Keratinocyte (primary cell): Measurements from ENCODE around the gene DESI1. TPM values are rescaled to one million over a fixed set of nuclear protein-coding genes. Genes with fewer than 3 reads are reported as not detected.
"Not testable (repeated sequence)": the region's sequence is repeated elsewhere in the genome, so short reads cannot be mapped to it uniquely, and the experiment has no call there.

Experiments used
- DNase-seq: peaks from one replicate; pipeline ENCODE4 v3.0.0-alpha.2; 2011; ENCODE audit warnings: low read depth, missing footprints, low spot score
- FAIRE-seq: peaks from 2 replicates; lab custom pipeline; 2011; peaks lifted over from hg19 to GRCh38; lab: Jason Lieb, UNC
- H2AFZ ChIP-seq: 2 replicates; pipeline ENCODE4 v1.6.0; 2012; ENCODE audit warnings: low read length, control low read depth, inconsistent platforms; ENCODE audit not compliant: control insufficient read depth
- H3K27ac ChIP-seq: 2 replicates; pipeline ENCODE4 v1.5.1; 2011; ENCODE audit warnings: low read length; ENCODE audit not compliant: control insufficient read depth, insufficient read depth
- H3K27me3 ChIP-seq: 3 replicates; pipeline ENCODE4 v1.6.0; 2011; ENCODE audit warnings: low read length; ENCODE audit not compliant: control insufficient read depth, insufficient read depth; ENCODE audit errors: extremely low read depth
- H3K36me3 ChIP-seq, 2 experiments: 2 replicates in 1 of 2; 3 replicates in 1 of 2; pipeline ENCODE4 v1.5.1; 2011; ENCODE audit warnings: low read length in 2 of 2, mild to moderate bottlenecking in 1 of 2; ENCODE audit not compliant: control insufficient read depth in 2 of 2, insufficient read depth in 2 of 2; ENCODE audit errors: extremely low read depth in 1 of 2
- H3K4me1 ChIP-seq: 3 replicates; pipeline ENCODE4 v1.5.1; 2011; ENCODE audit warnings: low read length; ENCODE audit not compliant: control insufficient read depth, insufficient read depth; ENCODE audit errors: extremely low read depth
- H3K4me2 ChIP-seq: 3 replicates; pipeline ENCODE4 v1.6.0; 2011; ENCODE audit warnings: low read depth, low read length; ENCODE audit not compliant: control insufficient read depth, insufficient read depth; ENCODE audit errors: extremely low read depth
- H3K4me3 ChIP-seq, 3 experiments: fragments of 200-600 bp in 1 of 3; sonication (generic) in 1 of 3; 2 replicates in 2 of 3; 3 replicates in 1 of 3; pipeline ENCODE4 v1.5.1; 2011 to 2016; ENCODE audit warnings: low read length in 3 of 3, mild to moderate bottlenecking in 3 of 3, control low read depth in 2 of 3, inconsistent platforms in 1 of 3, low read depth in 1 of 3, mixed read lengths in 1 of 3, mixed run types in 1 of 3, moderate library complexity in 1 of 3; ENCODE audit not compliant: control insufficient read depth in 2 of 3, insufficient read depth in 2 of 3; ENCODE audit errors: extremely low read depth in 1 of 3
- H3K79me2 ChIP-seq: 2 replicates; pipeline ENCODE4 v1.6.0; 2012; ENCODE audit warnings: low read length; ENCODE audit not compliant: control insufficient read depth, insufficient read depth
- H3K9ac ChIP-seq: 3 replicates; pipeline ENCODE4 v1.6.0; 2011; ENCODE audit warnings: low read length; ENCODE audit not compliant: control insufficient read depth, insufficient read depth; ENCODE audit errors: extremely low read depth
- H3K9me1 ChIP-seq: 3 replicates; pipeline ENCODE4 v1.6.0; 2011; ENCODE audit warnings: low read length; ENCODE audit not compliant: control insufficient read depth, insufficient read depth; ENCODE audit errors: extremely low read depth
- H3K9me3 ChIP-seq: 2 replicates; pipeline ENCODE4 v1.5.1; 2012; ENCODE audit warnings: low read depth, low read length; ENCODE audit not compliant: control insufficient read depth
- H4K20me1 ChIP-seq: 3 replicates; pipeline ENCODE4 v1.6.0; 2011; ENCODE audit warnings: low read length; ENCODE audit not compliant: control insufficient read depth, insufficient read depth; ENCODE audit errors: extremely low read depth
- EZH2 ChIP-seq: IDR thresholded peaks from one replicate; pipeline ENCODE4 v1.6.1; 2012; ENCODE audit warnings: inconsistent platforms, mild to moderate bottlenecking, low read length, moderate library complexity
- dilution Hi-C: fragments of 300-500 bp; cut with MboI; formaldehyde crosslinking; loops from one replicate; pipeline ENCODE4 v1.7.0; 2020; ENCODE audit warnings: low sequenced_read_pairs; ENCODE audit not compliant: extremely low pct_ligation_motif_present
- polyA plus RNA-seq, 5 experiments: library from polyadenylated mRNA; depleted of rRNA in 3 of 5; stranded (reverse) in 3 of 5; stranded (forward) in 1 of 5; unstranded in 1 of 5; fragments of >200 nt; gene quantifications; 1 replicate in 1 of 5; 2 replicates in 3 of 5; 3 replicates in 1 of 5; pipeline versions ENCODE4 v1.2.1 to v1.2.3, GENCODE V29; 2011 to 2012; ENCODE audit warnings: missing spikeins in 2 of 5, low read depth in 1 of 5, low replicate concordance in 1 of 5
- TF ChIP-seq, protein P1 (sequence below), 3 experiments: IDR thresholded peaks in 1 of 3; conservative IDR thresholded peaks in 1 of 3; optimal IDR thresholded peaks in 1 of 3; 2 replicates in 2 of 3; 3 replicates in 1 of 3; pipeline versions ENCODE3 to v1.5.1; 2011; ENCODE audit warnings: low read length in 3 of 3, mild to moderate bottlenecking in 3 of 3, moderate library complexity in 2 of 3, control low read depth in 1 of 3, inconsistent platforms in 1 of 3; ENCODE audit not compliant: insufficient read depth in 2 of 3; ENCODE audit errors: extremely low read depth in 1 of 3

Gene DESI1
- polyA plus RNA-seq, 1 donor (not counting 4 experiments of a cell fraction or from before 2014, with no cell fraction given) = 32.8 TPM

DNA sequence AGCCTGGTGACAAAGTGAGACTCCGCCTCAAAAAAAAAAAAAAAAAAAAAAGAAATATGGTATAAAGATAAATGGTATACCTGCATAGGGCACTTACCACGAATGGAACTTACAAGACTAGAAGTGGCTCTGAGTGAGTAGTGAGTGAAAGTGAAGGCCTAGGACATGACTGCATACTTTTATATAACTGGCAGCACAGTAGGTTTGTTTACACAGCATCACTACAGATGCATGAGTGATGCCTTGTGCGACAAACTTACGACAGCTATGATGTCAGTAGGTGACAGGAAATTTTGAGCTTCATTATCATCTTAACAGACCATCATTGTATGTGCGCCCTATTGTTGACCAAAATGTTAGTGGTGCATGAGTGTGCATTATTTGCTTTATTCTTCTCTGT is 17.9 kb upstream of the DESI1 start:
- no peak for FAIRE-seq
- dilution Hi-C loops = no loop called here
- Histone ChIP-seq H3K9ac (no peak overlapping the region), H4K20me1 (peaks cover 5% of the 10 kb centered on the region), H3K27me3 (no peaks in the 10 kb centered on the region), H3K9me3 (no peaks in the 10 kb centered on the region), H3K27ac (no peak overlapping the region), H3K4me3 (no peak overlapping the region), H3K9me1 (no peaks in the 10 kb centered on the region), H3K4me2 (no peak overlapping the region), H3K4me1 (peaks cover 12% of the 10 kb centered on the region), H3K36me3 (peaks cover 28 to 47% of the 10 kb centered on the region in 2 experiments), H2AFZ (no peak overlapping the region), H3K79me2 (peaks cover 38% of the 10 kb centered on the region)
- no peak for DNase-seq
- TF ChIP-seq EZH2 = no peak
- TF ChIP-seq, protein P1, sequence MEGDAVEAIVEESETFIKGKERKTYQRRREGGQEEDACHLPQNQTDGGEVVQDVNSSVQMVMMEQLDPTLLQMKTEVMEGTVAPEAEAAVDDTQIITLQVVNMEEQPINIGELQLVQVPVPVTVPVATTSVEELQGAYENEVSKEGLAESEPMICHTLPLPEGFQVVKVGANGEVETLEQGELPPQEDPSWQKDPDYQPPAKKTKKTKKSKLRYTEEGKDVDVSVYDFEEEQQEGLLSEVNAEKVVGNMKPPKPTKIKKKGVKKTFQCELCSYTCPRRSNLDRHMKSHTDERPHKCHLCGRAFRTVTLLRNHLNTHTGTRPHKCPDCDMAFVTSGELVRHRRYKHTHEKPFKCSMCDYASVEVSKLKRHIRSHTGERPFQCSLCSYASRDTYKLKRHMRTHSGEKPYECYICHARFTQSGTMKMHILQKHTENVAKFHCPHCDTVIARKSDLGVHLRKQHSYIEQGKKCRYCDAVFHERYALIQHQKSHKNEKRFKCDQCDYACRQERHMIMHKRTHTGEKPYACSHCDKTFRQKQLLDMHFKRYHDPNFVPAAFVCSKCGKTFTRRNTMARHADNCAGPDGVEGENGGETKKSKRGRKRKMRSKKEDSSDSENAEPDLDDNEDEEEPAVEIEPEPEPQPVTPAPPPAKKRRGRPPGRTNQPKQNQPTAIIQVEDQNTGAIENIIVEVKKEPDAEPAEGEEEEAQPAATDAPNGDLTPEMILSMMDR (optimal IDR thresholded peaks at IDR 0.05 in 1 of 3, IDR thresholded peaks at IDR 0.05 in 1 of 3, conservative IDR thresholded peaks at IDR 0.05 in 1 of 3; ENCODE audit: extremely low read depth in 1 of 3, insufficient read depth in 2 of 3, low read length in 3 of 3) = no peak

DNA sequence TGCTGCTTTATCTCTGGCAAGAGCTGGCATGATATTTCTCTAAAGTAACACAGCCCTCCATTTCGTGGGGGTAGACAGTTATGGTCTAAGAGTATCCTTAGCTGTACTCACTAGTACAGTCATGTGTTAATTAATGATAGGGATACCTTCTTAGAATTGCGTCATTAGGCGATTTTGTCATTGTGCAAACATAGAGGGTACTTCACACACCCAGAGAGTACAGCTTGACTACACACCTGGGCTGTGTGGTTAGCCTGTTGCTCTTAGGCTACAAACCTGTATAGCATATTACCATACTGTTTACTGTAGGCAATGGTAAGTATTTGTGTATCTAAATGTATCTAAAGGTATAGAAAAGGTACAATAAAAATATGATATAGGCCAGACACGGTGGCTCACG is 17.3 kb upstream of the DESI1 start:
- H3K36me3 ChIP-seq = peaks cover 30 to 44% of the 10 kb centered on the region in 2 experiments

DNA sequence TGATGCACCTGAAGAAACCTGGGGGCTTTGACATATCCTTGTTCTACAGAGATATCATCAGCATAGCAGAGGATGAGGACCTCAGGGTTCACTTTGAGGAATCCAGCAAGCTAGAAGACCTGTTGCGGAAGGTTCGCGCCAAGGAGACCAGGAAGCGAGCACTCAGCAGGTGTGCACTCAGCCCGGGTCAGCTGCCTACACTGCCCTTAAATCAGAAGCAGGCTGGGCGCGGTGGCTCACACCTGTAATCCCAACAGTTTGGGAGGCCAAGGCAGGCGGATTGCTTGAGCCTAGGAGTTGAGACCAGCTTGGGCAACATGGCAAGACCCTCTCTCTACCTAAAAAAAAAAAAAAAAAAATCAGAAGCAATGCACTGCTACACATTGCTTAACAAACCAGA is 16.8 kb upstream of the DESI1 start:
- H3K4me2 ChIP-seq, DNase-seq, H3K27me3 ChIP-seq, FAIRE-seq, H2AFZ ChIP-seq, H3K27ac ChIP-seq, H3K9me3 ChIP-seq, dilution Hi-C loops, H4K20me1 ChIP-seq, H3K9ac ChIP-seq, H3K9me1 ChIP-seq, H3K4me3 ChIP-seq: not testable (repeated sequence)
- Histone ChIP-seq H3K79me2 (peaks cover 40% of the 10 kb centered on the region), H3K4me1 (peaks cover 12% of the 10 kb centered on the region), H3K36me3 (peaks cover 30 to 44% of the 10 kb centered on the region in 2 experiments)

More for the DNA sequence above, 17.3 kb upstream of the DESI1 start:
- no peaks in the 10 kb centered on the region for H3K9me1 ChIP-seq
- H3K4me1 ChIP-seq = peaks cover 12% of the 10 kb centered on the region
- H3K9me3 ChIP-seq = no peaks in the 10 kb centered on the region
- no peak for TF ChIP-seq EZH2
- TF ChIP-seq, protein P1 (optimal IDR thresholded peaks at IDR 0.05 in 1 of 3, IDR thresholded peaks at IDR 0.05 in 1 of 3, conservative IDR thresholded peaks at IDR 0.05 in 1 of 3; ENCODE audit: extremely low read depth in 1 of 3, insufficient read depth in 2 of 3, low read length in 3 of 3) = no peak
- no peak overlapping the region for H2AFZ ChIP-seq
- no peak overlapping the region for H3K4me2 ChIP-seq
- no peak overlapping the region for H3K27ac ChIP-seq
- H3K9ac ChIP-seq = no peak overlapping the region
- H3K27me3 ChIP-seq = no peaks in the 10 kb centered on the region
- H3K79me2 ChIP-seq = peaks cover 40% of the 10 kb centered on the region
- DNase-seq (no peak), FAIRE-seq (no peak)
- dilution Hi-C loops = no loop called here
- peaks cover 5% of the 10 kb centered on the region for H4K20me1 ChIP-seq
- H3K4me3 ChIP-seq = no peak overlapping the region
